ENCODE results near the gene CCDC57. TPM values are rescaled to one million over a fixed set of nuclear protein-coding genes. Genes with fewer than 3 reads are reported as not detected.

The CCDC57 gene
- total and polyA plus RNA-seq, 2 of the 8 experiments (the other 6 are each of a cell fraction or from before 2014, with no cell fraction given) = 8.4 to 12.9 TPM

DNA sequence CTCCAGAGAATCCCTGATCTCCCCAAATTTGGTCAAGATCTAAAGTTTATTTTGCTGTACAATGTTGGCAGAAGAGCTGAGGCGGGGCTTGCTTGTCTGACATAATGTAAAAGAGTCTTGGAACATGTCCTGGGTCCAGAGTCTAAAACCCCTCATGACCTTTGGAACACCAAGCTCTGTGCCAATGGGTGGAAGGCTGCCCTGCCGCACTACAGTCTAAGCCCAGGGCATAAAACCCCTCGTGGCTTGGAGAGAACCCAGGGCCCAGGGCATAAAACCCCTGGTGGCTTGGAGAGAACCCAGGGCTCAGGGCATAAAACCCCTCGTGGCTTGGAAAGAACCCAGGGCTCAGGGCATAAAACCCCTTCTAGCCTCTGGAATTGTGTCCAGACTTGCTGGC is 36.7 kb downstream of the CCDC57 start (continued):
- TF ChIP-seq, protein P1, sequence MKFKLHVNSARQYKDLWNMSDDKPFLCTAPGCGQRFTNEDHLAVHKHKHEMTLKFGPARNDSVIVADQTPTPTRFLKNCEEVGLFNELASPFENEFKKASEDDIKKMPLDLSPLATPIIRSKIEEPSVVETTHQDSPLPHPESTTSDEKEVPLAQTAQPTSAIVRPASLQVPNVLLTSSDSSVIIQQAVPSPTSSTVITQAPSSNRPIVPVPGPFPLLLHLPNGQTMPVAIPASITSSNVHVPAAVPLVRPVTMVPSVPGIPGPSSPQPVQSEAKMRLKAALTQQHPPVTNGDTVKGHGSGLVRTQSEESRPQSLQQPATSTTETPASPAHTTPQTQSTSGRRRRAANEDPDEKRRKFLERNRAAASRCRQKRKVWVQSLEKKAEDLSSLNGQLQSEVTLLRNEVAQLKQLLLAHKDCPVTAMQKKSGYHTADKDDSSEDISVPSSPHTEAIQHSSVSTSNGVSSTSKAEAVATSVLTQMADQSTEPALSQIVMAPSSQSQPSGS (IDR thresholded peaks at IDR 0.05; ENCODE audit: low read length) = no peak
- TF ChIP-seq GTF2F1 (IDR thresholded peaks at IDR 0.05; ENCODE audit: borderline replicate concordance, low read depth, low read length) (no peak), BACH1 (IDR thresholded peaks at IDR 0.05; ENCODE audit: low read length) (no peak), HDAC2 (IDR thresholded peaks at IDR 0.05; ENCODE audit: borderline replicate concordance in 1 of 2, low read depth in 2 of 2, low read length in 2 of 2) (no peak), RFX5 (IDR thresholded peaks at IDR 0.05; ENCODE audit: borderline replicate concordance, low read depth, low read length) (no peak), POLR2A (IDR thresholded peaks at IDR 0.05; ENCODE audit: control extremely low read depth in 1 of 2, low read depth in 2 of 2, low read length in 2 of 2) (no peak)
- TF ChIP-seq, protein P2, sequence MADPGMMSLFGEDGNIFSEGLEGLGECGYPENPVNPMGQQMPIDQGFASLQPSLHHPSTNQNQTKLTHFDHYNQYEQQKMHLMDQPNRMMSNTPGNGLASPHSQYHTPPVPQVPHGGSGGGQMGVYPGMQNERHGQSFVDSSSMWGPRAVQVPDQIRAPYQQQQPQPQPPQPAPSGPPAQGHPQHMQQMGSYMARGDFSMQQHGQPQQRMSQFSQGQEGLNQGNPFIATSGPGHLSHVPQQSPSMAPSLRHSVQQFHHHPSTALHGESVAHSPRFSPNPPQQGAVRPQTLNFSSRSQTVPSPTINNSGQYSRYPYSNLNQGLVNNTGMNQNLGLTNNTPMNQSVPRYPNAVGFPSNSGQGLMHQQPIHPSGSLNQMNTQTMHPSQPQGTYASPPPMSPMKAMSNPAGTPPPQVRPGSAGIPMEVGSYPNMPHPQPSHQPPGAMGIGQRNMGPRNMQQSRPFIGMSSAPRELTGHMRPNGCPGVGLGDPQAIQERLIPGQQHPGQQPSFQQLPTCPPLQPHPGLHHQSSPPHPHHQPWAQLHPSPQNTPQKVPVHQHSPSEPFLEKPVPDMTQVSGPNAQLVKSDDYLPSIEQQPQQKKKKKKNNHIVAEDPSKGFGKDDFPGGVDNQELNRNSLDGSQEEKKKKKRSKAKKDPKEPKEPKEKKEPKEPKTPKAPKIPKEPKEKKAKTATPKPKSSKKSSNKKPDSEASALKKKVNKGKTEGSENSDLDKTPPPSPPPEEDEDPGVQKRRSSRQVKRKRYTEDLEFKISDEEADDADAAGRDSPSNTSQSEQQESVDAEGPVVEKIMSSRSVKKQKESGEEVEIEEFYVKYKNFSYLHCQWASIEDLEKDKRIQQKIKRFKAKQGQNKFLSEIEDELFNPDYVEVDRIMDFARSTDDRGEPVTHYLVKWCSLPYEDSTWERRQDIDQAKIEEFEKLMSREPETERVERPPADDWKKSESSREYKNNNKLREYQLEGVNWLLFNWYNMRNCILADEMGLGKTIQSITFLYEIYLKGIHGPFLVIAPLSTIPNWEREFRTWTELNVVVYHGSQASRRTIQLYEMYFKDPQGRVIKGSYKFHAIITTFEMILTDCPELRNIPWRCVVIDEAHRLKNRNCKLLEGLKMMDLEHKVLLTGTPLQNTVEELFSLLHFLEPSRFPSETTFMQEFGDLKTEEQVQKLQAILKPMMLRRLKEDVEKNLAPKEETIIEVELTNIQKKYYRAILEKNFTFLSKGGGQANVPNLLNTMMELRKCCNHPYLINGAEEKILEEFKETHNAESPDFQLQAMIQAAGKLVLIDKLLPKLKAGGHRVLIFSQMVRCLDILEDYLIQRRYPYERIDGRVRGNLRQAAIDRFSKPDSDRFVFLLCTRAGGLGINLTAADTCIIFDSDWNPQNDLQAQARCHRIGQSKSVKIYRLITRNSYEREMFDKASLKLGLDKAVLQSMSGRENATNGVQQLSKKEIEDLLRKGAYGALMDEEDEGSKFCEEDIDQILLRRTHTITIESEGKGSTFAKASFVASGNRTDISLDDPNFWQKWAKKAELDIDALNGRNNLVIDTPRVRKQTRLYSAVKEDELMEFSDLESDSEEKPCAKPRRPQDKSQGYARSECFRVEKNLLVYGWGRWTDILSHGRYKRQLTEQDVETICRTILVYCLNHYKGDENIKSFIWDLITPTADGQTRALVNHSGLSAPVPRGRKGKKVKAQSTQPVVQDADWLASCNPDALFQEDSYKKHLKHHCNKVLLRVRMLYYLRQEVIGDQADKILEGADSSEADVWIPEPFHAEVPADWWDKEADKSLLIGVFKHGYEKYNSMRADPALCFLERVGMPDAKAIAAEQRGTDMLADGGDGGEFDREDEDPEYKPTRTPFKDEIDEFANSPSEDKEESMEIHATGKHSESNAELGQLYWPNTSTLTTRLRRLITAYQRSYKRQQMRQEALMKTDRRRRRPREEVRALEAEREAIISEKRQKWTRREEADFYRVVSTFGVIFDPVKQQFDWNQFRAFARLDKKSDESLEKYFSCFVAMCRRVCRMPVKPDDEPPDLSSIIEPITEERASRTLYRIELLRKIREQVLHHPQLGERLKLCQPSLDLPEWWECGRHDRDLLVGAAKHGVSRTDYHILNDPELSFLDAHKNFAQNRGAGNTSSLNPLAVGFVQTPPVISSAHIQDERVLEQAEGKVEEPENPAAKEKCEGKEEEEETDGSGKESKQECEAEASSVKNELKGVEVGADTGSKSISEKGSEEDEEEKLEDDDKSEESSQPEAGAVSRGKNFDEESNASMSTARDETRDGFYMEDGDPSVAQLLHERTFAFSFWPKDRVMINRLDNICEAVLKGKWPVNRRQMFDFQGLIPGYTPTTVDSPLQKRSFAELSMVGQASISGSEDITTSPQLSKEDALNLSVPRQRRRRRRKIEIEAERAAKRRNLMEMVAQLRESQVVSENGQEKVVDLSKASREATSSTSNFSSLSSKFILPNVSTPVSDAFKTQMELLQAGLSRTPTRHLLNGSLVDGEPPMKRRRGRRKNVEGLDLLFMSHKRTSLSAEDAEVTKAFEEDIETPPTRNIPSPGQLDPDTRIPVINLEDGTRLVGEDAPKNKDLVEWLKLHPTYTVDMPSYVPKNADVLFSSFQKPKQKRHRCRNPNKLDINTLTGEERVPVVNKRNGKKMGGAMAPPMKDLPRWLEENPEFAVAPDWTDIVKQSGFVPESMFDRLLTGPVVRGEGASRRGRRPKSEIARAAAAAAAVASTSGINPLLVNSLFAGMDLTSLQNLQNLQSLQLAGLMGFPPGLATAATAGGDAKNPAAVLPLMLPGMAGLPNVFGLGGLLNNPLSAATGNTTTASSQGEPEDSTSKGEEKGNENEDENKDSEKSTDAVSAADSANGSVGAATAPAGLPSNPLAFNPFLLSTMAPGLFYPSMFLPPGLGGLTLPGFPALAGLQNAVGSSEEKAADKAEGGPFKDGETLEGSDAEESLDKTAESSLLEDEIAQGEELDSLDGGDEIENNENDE (IDR thresholded peaks at IDR 0.05; ENCODE audit: insufficient replicate concordance, low read length) = no peak
